Measurements from ENCODE around the gene BUD31. TPM values are rescaled to one million over a fixed set of nuclear protein-coding genes. Genes with fewer than 3 reads are reported as not detected.

BUD31 gene
- total RNA-seq, 1 experiment from 2014 or later: 109 TPM

GRCh38 chr7:99468336-99468918, 59.7 kb downstream of the BUD31 start:
- peaks cover 20% of the 10 kb centered on the region for H3K36me3 ChIP-seq
- H3K27ac ChIP-seq: no peak overlapping the region
- DNase-seq (ENCODE audit: low read depth in 1 of 2, low spot score in 2 of 2): no peak
- H3K27me3 ChIP-seq (replicated peaks): no peaks in the 10 kb centered on the region
- 0 out of 2 replicates have a peak, but pooled peaks cover 3% of the 10 kb centered on the region for H3K9me3 ChIP-seq (replicated peaks)
- H3K4me3 ChIP-seq: no peak overlapping the region
- peaks cover 19% of the 10 kb centered on the region for H3K4me1 ChIP-seq (replicated peaks)

Other genes starting within 250 kb of the BUD31 start
- gene KPNA7, start 200.9 kb upstream of the BUD31 start, total RNA-seq (2014; rRNA removed; shearing (Covaris generic)): not detected in 2 replicates
- gene MYH16, start 136.1 kb upstream of the BUD31 start, total RNA-seq (2014; rRNA removed; shearing (Covaris generic)): 0.41 TPM in 1 of 2 replicates, not detected in the other
- gene ARPC1A, start 83.1 kb upstream of the BUD31 start, total RNA-seq (2014; rRNA removed; shearing (Covaris generic)): 186 and 242 TPM in 2 replicates
- 231 and 362 TPM in 2 replicates for gene ARPC1B, start 34.2 kb upstream of the BUD31 start, total RNA-seq (2014; rRNA removed; shearing (Covaris generic))
- gene PDAP1, start 372 bp upstream of the BUD31 start, total RNA-seq (2014; rRNA removed; shearing (Covaris generic)): 150 and 155 TPM in 2 replicates
- 2.2 and 7.3 TPM in 2 replicates for gene PTCD1, start 29.8 kb downstream of the BUD31 start, total RNA-seq (2014; rRNA removed; shearing (Covaris generic))
- 32.7 and 39.6 TPM in 2 replicates for gene CPSF4, start 30.0 kb downstream of the BUD31 start, total RNA-seq (2014; rRNA removed; shearing (Covaris generic))
- 650 and 1,516 TPM in 2 replicates for gene ATP5MF, start 57.2 kb downstream of the BUD31 start, total RNA-seq (2014; rRNA removed; shearing (Covaris generic))
- gene ZNF789, start 63.9 kb downstream of the BUD31 start, total RNA-seq (2014; rRNA removed; shearing (Covaris generic)): 3.1 and 11.4 TPM in 2 replicates
- gene ZNF394, start 91.3 kb downstream of the BUD31 start, total RNA-seq (2014; rRNA removed; shearing (Covaris generic)): 16.3 and 24.0 TPM in 2 replicates
- 10.2 and 16.1 TPM in 2 replicates for gene ZKSCAN5, start 95.7 kb downstream of the BUD31 start, total RNA-seq (2014; rRNA removed; shearing (Covaris generic))
- gene FAM200A, start 143.1 kb downstream of the BUD31 start, total RNA-seq (2014; rRNA removed; shearing (Covaris generic)): 6.8 and 7.9 TPM in 2 replicates
- 107 and 109 TPM in 2 replicates for gene ZNF655, start 149.7 kb downstream of the BUD31 start, total RNA-seq (2014; rRNA removed; shearing (Covaris generic))
- gene TMEM225B, start 189.3 kb downstream of the BUD31 start, total RNA-seq (2014; rRNA removed; shearing (Covaris generic)): 0.41 and 1.1 TPM in 2 replicates
- gene ZSCAN25, start 208.0 kb downstream of the BUD31 start, total RNA-seq (2014; rRNA removed; shearing (Covaris generic)): 26.9 and 28.3 TPM in 2 replicates

Data from SJSA1 (cell line).